HG02852 (cell line): ENCODE data around the gene CLDN6.

ENCODE experiments used
- ATAC-seq: cut with Tn5 transposase; IDR thresholded peaks from one replicate; pipeline ENCODE4 v1.9.1; 2021; ENCODE audit warnings: mild to moderate bottlenecking, moderate library complexity; ENCODE audit not compliant: unreplicated experiment

CLDN6 gene

DNA sequence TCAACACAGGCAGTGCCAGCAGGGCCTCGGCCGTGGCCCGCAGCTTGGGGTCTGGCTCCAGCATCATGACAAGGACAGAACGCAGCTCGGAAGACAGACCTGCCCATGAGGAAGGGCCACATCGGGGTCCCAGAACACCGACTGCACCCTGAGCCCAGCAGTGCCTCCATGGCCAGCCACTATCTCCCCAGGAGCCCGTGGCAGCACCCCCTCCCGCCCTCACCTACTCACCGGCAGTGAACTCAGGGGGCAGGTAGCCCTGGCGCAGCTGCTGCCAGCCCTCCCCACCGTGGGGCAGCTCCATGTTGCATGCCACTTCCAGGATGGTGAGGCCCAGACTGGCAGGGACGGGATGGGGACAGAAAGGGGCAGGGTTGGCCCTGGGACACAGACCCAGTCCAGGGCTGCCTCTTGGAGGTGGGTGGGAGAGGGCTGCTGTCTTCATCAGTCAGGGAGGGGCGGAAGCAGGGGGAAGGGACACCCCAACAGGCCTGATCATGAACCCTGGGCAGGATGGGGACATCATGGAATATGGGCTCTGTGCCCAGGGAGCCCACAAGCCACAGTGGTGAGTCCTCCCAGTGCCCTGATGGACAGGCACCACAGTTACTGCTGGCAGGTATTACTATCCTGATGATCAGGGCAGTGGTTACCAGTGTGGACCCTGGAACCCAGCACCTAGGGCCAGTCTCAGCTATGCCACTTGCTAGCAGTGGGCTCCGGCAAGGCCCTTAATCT, 43.5 kb downstream of the CLDN6 start:
- ATAC-seq: no peak

DNA sequence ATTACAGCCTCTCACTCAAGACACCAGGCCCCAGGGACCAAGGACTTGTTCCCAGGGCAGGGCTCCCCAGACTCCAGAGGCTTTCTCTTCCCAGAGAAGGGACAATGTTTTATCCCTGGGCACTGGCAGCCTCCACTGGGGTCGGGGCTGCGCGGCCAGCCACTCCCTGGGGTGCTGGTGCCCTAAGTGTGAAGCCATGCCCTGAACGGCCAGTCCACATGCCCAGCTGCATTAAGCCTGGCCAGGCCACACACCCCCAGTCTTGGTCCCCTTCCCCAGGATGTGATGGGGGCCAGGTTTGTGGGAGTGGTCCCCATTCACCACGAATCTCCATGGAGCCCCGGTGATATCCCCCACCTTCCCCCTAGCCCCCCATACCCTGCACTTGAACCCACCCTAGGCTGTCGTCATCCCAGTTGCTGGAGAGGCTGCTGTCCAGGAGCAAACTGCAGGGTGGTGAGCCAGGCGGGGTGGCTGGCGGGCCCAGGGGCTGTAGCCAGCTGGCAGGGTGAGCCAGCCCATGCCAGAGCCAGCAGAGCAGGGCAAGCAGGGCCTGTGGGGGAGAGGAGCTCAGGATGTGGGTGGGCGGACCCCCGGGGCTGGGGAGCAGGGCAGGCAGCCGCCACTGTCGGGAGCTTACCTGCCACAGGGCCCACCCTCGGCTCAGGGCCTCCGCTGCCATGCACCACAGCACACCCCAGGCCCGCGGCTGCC, 44.2 kb downstream of the CLDN6 start:
- no peak for ATAC-seq

DNA sequence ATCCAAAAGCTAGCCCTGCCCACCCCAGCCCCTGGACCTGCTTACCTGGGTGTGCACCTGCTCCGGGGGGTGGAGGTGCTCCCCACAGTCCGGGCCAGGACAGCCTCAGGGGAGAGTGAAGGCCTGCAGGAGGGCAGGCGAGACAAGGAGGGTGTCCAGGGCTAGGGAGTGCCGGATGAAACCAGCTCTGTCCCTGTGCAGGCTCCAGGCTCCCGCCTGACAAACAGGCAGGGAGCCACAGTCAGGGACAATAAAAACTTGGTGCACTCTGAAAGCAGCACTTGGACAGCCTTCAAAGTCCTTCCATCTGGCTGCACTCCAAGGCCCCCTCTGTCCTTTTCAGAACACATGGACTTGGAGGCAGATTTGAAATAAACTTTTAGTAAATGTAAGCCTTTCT, 44.9 kb downstream of the CLDN6 start:
- no peak for ATAC-seq

DNA sequence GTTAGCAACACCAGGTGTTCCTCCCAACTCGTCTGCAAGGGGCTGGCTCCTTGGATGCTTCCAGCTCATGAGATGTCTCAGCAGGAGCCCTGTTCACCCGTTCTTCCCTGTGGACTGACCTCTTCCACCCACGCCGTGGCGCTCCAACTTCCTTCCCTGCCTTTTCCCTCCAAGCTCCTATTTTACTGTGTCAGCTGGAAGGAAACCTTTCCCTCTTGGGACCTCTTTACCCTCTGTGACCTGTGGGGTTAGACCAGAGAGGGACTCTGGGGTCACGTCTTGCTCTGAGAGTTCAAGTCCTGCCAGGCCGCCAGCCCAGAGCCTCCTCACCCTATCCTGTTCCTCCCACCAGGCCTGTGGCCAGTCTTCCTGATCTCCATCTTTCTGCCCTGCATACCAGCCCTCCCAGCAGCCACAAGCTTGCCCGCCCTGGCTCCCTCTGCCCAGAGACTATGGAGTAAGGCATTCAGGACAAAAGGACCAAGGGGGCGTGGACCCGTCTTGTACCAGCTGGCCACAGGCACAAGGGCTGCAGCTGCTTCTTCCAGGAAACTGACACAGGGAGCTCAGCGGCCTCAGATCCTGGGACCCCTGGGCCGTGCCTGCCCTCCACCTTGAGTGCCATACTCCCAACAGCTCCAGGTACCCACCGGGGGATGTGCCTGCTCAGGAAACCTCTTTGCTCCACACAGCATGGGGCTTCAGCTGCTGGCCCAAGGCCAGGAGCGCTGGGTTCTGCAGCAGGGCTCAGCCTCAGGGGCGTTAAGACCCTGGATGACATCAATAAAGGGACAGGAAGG, 45.8 kb downstream of the CLDN6 start:
- ATAC-seq: no peak

- no peak for ATAC-seq
These were observed 46.6 kb downstream of the CLDN6 start for GRCh38 chr16:2971134-2971984.

GRCh38 chr16:2970563-2970962, 47.4 kb downstream of the CLDN6 start:
- ATAC-seq: no peak

DNA sequence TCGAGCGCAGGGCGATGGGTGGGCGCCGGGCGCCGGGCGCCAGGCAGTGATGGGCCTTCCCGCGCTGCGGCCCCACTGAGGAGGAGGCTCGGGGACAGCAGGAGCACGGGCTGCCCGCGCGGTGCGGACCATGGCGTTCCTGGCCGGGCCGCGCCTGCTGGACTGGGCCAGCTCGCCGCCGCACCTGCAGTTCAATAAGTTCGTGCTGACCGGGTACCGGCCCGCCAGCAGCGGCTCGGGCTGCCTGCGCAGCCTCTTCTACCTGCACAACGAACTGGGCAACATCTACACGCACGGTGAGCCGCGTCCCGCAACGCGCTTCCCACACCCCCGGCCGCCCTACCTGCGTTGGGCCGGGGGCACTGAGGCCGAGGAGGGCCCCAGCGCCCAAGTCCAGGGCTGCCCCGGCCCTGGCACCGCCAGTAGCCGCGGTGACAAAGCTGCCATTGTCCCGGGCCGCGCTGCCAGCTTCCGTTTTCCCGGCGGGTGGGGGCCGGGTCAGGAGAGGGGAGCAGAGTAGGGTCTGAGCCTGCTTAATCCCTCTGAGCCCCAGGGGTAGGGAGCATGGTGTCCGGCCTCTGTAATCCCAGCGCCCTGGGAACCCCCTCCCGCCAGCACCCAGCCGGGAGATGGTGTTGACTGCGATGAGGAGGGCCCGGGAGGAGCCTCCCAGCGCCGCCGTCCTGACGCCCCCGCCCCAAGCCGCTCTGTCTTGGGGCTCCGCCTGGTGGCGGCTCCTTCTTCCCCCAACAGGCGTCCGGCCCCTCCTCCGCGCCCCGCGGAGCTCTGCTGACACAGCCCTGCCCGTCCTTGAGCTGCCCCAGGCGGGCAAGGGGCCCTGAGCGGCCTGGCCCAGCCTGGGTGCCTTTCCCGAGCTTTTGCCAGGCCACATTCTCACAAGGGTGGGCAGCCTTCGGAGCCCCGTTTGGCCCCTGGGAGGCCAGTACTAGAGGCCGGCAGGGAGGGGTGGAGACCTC, 48.1 kb downstream of the CLDN6 start:
- ATAC-seq: peak; percentile 36

DNA sequence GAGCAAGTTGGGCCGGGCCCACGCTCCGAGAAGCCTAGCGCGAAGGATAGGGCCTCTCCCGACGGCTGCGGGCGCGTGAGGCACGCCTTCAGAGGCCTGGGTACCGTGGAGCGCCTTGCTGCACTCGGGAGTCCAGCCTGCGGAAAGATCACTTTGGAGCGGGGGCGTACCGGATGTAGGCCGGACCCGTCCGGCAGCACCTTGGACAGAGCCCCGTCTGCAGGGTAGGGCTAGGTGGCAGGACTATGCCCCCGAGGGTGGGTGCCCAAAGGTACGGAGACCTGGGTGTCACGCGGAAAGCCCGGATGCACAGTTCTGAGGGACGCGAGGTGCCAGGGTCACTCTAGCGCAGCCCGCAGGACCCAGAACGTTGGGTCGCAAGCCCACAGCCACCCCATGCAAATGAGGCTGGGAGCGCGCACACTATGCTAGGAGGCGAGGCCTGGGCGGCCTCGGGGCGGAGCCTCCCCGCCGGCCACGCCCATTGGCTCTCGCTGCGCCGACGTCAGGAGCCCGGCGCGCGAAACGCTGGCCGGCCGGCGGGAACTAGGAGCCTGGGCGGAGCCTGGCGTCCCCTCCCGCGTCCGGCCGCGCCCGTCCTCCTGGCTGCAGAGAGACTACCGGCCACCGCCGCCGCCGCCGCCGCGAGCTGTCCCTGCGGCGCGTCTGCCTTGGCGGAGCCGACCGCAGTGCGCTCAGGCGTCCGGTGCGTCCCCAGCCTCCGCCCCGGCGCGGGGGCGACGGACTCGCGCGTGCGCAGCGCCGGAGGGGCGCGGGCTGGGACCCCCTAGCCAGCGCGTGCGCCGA, 49.0 kb downstream of the CLDN6 start, which contains the start of gene PAQR4:
PAQR4 (plus strand) TSS at position 611 of the 807 bp plus-strand sequence. CDS start 327 bp downstream, outside the sequence.
- peak; percentile 72 for ATAC-seq

- ATAC-seq: no peak
These were observed 49.6 kb downstream of the CLDN6 start for GRCh38 chr16:2968368-2968737.

DNA sequence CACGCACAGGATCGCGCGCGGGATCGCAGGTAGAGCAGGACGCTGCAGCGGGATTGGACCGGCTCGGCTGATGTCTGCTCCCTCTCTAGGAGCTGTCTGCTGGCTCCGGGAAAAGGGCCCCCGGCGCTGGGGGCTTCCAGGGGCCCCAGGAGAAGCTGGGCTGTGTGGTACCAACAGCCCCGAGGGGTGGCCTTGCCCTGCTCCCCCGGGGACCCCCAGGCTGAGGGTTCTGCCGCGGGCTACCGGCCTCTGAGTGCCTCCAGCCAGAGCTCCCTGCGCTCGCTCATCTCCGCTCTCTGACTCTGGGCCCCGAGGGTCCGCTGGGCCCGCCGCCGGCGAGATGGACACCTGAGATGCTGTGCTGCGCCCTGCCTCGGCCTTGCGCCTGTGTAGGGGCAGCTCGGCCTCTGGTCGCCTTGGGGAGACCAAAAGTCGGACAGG, 50.2 kb downstream of the CLDN6 start:
- no peak for ATAC-seq

GRCh38 chr16:2967211-2967631, 50.8 kb downstream of the CLDN6 start:
- no peak for ATAC-seq

DNA sequence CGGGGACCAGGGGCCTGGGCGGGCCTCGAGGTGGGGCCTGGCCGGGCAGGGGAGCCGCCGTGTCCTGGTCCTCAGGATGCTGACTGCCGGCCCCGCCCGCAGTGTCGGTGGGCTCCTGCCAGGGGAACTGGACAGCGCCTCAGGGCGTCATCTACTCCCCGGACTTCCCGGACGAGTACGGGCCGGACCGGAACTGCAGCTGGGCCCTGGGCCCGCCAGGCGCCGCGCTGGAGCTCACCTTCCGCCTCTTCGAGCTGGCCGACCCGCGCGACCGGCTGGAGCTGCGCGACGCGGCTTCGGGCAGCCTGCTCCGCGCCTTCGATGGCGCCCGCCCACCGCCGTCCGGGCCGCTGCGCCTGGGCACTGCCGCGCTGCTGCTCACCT, 51.2 kb downstream of the CLDN6 start:
- no peak for ATAC-seq

DNA sequence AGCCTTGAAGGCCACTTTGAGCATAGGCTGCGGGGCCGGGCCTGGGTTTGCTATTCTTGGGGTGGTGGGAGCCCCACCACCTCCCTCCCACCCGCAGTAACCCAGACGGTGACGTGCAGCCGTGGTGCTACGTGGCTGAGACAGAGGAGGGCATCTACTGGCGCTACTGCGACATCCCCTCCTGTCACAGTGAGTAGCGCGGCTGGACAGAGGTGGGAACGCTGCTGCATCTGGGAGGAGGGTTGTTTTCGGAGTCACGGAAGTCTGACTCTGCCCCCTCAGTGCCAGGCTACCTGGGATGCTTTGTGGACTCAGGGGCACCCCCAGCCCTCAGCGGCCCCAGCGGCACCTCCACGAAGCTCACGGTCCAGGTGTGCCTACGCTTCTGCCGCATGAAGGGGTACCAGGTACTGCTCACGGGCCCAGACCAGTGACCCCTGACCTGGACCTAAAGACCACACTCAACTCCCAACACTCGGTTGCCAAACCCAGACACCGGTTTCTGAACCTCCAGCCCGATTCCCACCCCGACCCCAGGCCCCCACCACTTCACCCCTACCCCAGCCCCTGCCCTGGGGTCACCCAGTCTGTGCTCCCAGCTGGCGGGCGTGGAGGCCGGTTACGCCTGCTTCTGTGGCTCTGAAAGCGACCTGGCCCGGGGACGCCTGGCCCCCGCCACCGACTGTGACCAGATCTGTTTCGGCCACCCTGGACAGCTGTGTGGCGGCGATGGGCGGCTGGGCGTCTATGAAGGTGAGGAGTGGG, 51.8 kb downstream of the CLDN6 start:
- no peak for ATAC-seq
